GM12878 (cell line): ENCODE data around the gene PASK. TPM values are rescaled to one million over a fixed set of nuclear protein-coding genes. Genes with fewer than 3 reads are reported as not detected.

ENCODE experiments used
- ATAC-seq: fragments of 200-7000 bp; cut with Tn5 transposase; 3 replicates; pipeline ENCODE4 v1.9.1; 2020; ENCODE audit warnings: mild to moderate bottlenecking, moderate library complexity
- BruUV-seq: library from RNA; stranded (reverse); fragments of 400-500 nt; replicated peaks from 2 replicates; lab custom pipeline; 2021; lab: Mats Ljungman, UMichigan
- CTCF ChIA-PET: fragments of 300-600 bp; sonication (Branson Sonifier 250); formaldehyde crosslinking; extraction: SDS; loops from one replicate; lab custom pipeline; 2021; ENCODE audit warnings: inconsistent platforms; lab: Yijun Ruan, JAX
- POLR2A ChIA-PET: fragments of 350-600 bp; formaldehyde crosslinking; extraction: SDS; loops from one replicate; lab custom pipeline; 2021; ENCODE audit warnings: inconsistent platforms; lab: Charles Lee
- RAD21 ChIA-PET: fragments of 300-600 bp; sonication (Branson Sonifier 250); formaldehyde crosslinking; loops from one replicate; lab custom pipeline; 2023; ENCODE audit warnings: antibody characterized with exemption; ENCODE audit not compliant: unreplicated experiment; lab: Charles Lee
- SMC1A ChIA-PET: fragments of 300-600 bp; sonication (Branson Sonifier 250); formaldehyde crosslinking; loops from one replicate; lab custom pipeline; 2023; ENCODE audit not compliant: unreplicated experiment, uncharacterized antibody; lab: Charles Lee
- DNase-seq: peaks from one replicate; pipeline ENCODE4 v3.0.0-alpha.2; 2011; ENCODE audit warnings: low read depth, low spot score
- FAIRE-seq: peaks from 3 replicates; lab custom pipeline; 2011; peaks lifted over from hg19 to GRCh38; lab: Jason Lieb, UNC
- H2AFZ ChIP-seq: 2 replicates; pipeline ENCODE4 v1.6.0; 2011; ENCODE audit warnings: low read depth, low read length, control low read depth; ENCODE audit not compliant: control insufficient read depth
- H3K27ac ChIP-seq: 2 replicates; pipeline ENCODE4 v1.5.1; 2011; ENCODE audit warnings: control low read depth; ENCODE audit not compliant: control insufficient read depth, insufficient read depth
- H3K27me3 ChIP-seq, 2 experiments: replicated peaks in 1 of 2; 2 replicates each; pipeline versions ENCODE4 v1.6.0 to v1.6.1; 2011; ENCODE audit warnings: low read length in 1 of 2; ENCODE audit not compliant: control insufficient read depth in 2 of 2, insufficient read depth in 2 of 2
- H3K36me3 ChIP-seq, 2 experiments: 2 replicates each; pipeline ENCODE4 v1.5.1; 2011; ENCODE audit warnings: low read length in 1 of 2; ENCODE audit not compliant: control insufficient read depth in 2 of 2, insufficient read depth in 2 of 2
- H3K4me1 ChIP-seq: 2 replicates; pipeline ENCODE4 v1.6.1; 2011; ENCODE audit warnings: mild to moderate bottlenecking, low read length, moderate library complexity, mixed read lengths; ENCODE audit not compliant: control insufficient read depth, insufficient read depth
- H3K4me2 ChIP-seq: 2 replicates; pipeline ENCODE4 v1.6.0; 2011; ENCODE audit warnings: control low read depth; ENCODE audit not compliant: control insufficient read depth, insufficient read depth
- H3K4me3 ChIP-seq: fragments of 200-600 bp; sonication (generic); 2 replicates; pipeline ENCODE4 v1.5.1; 2016
- H3K79me2 ChIP-seq: 2 replicates; pipeline ENCODE4 v1.6.0; 2011; ENCODE audit warnings: low read length; ENCODE audit not compliant: control insufficient read depth, insufficient read depth
- H3K9ac ChIP-seq: 2 replicates; pipeline ENCODE4 v1.8.0; 2011; ENCODE audit warnings: low read length, control low read depth, mixed read lengths; ENCODE audit not compliant: control insufficient read depth, insufficient read depth
- H3K9me3 ChIP-seq: replicated peaks from 3 replicates; pipeline ENCODE4 v1.5.1; 2011; ENCODE audit warnings: mild to moderate bottlenecking, low read length; ENCODE audit not compliant: control insufficient read depth, insufficient read depth
- H4K20me1 ChIP-seq: 2 replicates; pipeline ENCODE4 v1.6.0; 2011; ENCODE audit not compliant: control insufficient read depth, insufficient read depth
- EZH2 ChIP-seq: IDR thresholded peaks from 2 replicates; pipeline ENCODE4 v1.6.1; 2012; ENCODE audit warnings: low read depth, mild to moderate bottlenecking, control low read depth, inconsistent platforms, low read length, borderline replicate concordance; ENCODE audit not compliant: control insufficient read depth
- RELB ChIP-seq: fragments of 450-650 bp; IDR thresholded peaks from 2 replicates; pipeline ENCODE4 v1.6.1; 2017; ENCODE audit warnings: low read depth, mild to moderate bottlenecking, moderate library complexity
- REST ChIP-seq: IDR thresholded peaks from 2 replicates; pipeline ENCODE4 v1.6.1; 2012; ENCODE audit warnings: mild to moderate bottlenecking, low read depth, low read length
- SREBF1 ChIP-seq: IDR thresholded peaks from 2 replicates; pipeline ENCODE4 v1.6.1; 2012; ENCODE audit warnings: mild to moderate bottlenecking, low read length
- TCF3 ChIP-seq: IDR thresholded peaks from 2 replicates; pipeline ENCODE4 v1.6.1; 2012; ENCODE audit warnings: low read depth, mild to moderate bottlenecking, low read length, borderline replicate concordance; ENCODE audit not compliant: insufficient read depth
- WGBS: methylation state at CpG from one replicate; pipeline ENCODE4 v1.1.6; 2016; ENCODE audit warnings: low lambda C conversion rate; ENCODE audit not compliant: insufficient replicate concordance, insufficient coverage; ENCODE audit errors: missing lambda C conversion rate; 5-methylcytosine and 5-hydroxymethylcytosine counted together
- in situ Hi-C: fragments of 300-500 bp; cut with MboI; formaldehyde crosslinking; loops from 9 replicates; pipeline ENCODE4 v1.14.3; 2018; ENCODE audit warnings: mixed read lengths
- intact Hi-C: fragments of 100-400 bp; cut with micrococcal nuclease; formaldehyde crosslinking; loops from one replicate; pipeline ENCODE4 v1.14.2; 2022; ENCODE audit not compliant: unreplicated experiment
- polyA plus RNA-seq, 11 experiments: library from polyadenylated mRNA; depleted of rRNA in 4 of 11; unstranded in 6 of 11; stranded (reverse) in 5 of 11; fragments of >200 nt; fragmentation: Nextera tagmentation in 4 of 11; fragmentation: Illumina TruSeq in 1 of 11; extraction: Ambion mirVana in 4 of 11; extraction: Trizol in 1 of 11; gene quantifications; 1 replicate in 1 of 11; 2 replicates in 10 of 11; pipeline versions ENCODE4 v1.2.1 to v1.2.3, GENCODE V29; 2011 to 2016; ENCODE audit warnings: inconsistent platforms in 2 of 11, missing spikeins in 2 of 11, low read depth in 1 of 11
- total RNA-seq, 4 experiments: library from RNA; depleted of rRNA in 3 of 4; stranded (reverse); fragments of >200 nt in 3 of 4; fragmentation: Illumina TruSeq in 1 of 4; extraction: Trizol in 1 of 4; gene quantifications; 2 replicates each; pipeline versions ENCODE4 v1.2.1 to v1.2.3, GENCODE V29; 2013 to 2021
- TF ChIP-seq, protein P1 (sequence below): fragments of 150-350 bp; IDR thresholded peaks from 2 replicates; pipeline ENCODE4 v1.6.1; 2016; ENCODE audit warnings: low read depth, low read length

PASK gene
- total and polyA plus RNA-seq, 10 of the 15 experiments (the other 5 are each of a cell fraction or from before 2014, with no cell fraction given) = 9.6 to 62.2 (median 28.5) TPM

GRCh38 chr2:241103176-241103595 is 46.1 kb downstream of the PASK start:
- Histone ChIP-seq H3K4me2 (peak overlapping the region; percentile 58), H2AFZ (peak overlapping the region; percentile 57), H3K36me3 (peaks cover 4 to 7% of the 10 kb centered on the region in 2 experiments; a peak in 3 of 4 replicates), H3K9me3 (no peaks in the 10 kb centered on the region), H4K20me1 (no peaks in the 10 kb centered on the region), H3K79me2 (peaks cover 55% of the 10 kb centered on the region), H3K4me1 (peaks cover 23% of the 10 kb centered on the region), H3K27ac (peak overlapping the region; percentile 90), H3K27me3 (no peaks in the 10 kb centered on the region), H3K9ac (peak overlapping the region; percentile 95), H3K4me3 (peak overlapping the region; percentile 80)
- WGBS = 2% methylated on average over 5 of the region's 5 CpGs
- DNase-seq (no peak), FAIRE-seq (no peak), ATAC-seq (no peak)
- intact Hi-C loops (loop anchor here (5.0 kb wide), 2 partner anchors 44 to 214 kb away; partner anchors contain the start of genes HDLBP, PASK and SEPTIN2), in situ Hi-C loops (no loop called here)
- CTCF ChIA-PET = no interaction called here
- RAD21 ChIA-PET = interaction anchor here (2.1 to 5.0 kb wide), 2 partner anchors 15 to 47 kb away, joined by 7 to 62 read pairs; partner anchors contain the start of genes PASK and PPP1R7
- SMC1A ChIA-PET = interaction anchor here (6.3 kb wide), 1 partner anchor 9 kb away, joined by 53 read pairs; no protein-coding TSS in a partner anchor
- BruUV-seq = no TSS peak
- POLR2A ChIA-PET = interaction anchor here (0.7 to 4.9 kb wide), 3 partner anchors 8 to 47 kb away, joined by 5 to 54 read pairs (median 14); partner anchors contain the start of genes PASK and PPP1R7
- no peak for TF ChIP-seq TCF3
- no peak for TF ChIP-seq REST
- no peak for TF ChIP-seq EZH2
- no peak for TF ChIP-seq SREBF1
- TF ChIP-seq RELB = no peak
- TF ChIP-seq, protein P1, sequence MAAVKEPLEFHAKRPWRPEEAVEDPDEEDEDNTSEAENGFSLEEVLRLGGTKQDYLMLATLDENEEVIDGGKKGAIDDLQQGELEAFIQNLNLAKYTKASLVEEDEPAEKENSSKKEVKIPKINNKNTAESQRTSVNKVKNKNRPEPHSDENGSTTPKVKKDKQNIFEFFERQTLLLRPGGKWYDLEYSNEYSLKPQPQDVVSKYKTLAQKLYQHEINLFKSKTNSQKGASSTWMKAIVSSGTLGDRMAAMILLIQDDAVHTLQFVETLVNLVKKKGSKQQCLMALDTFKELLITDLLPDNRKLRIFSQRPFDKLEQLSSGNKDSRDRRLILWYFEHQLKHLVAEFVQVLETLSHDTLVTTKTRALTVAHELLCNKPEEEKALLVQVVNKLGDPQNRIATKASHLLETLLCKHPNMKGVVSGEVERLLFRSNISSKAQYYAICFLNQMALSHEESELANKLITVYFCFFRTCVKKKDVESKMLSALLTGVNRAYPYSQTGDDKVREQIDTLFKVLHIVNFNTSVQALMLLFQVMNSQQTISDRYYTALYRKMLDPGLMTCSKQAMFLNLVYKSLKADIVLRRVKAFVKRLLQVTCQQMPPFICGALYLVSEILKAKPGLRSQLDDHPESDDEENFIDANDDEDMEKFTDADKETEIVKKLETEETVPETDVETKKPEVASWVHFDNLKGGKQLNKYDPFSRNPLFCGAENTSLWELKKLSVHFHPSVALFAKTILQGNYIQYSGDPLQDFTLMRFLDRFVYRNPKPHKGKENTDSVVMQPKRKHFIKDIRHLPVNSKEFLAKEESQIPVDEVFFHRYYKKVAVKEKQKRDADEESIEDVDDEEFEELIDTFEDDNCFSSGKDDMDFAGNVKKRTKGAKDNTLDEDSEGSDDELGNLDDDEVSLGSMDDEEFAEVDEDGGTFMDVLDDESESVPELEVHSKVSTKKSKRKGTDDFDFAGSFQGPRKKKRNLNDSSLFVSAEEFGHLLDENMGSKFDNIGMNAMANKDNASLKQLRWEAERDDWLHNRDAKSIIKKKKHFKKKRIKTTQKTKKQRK = no peak
